ENCODE results near the gene MXRA7.
"Not testable (repeated sequence)": the region's sequence is repeated elsewhere in the genome, so short reads cannot be mapped to it uniquely, and the experiment has no call there.

Gene MXRA7

DNA sequence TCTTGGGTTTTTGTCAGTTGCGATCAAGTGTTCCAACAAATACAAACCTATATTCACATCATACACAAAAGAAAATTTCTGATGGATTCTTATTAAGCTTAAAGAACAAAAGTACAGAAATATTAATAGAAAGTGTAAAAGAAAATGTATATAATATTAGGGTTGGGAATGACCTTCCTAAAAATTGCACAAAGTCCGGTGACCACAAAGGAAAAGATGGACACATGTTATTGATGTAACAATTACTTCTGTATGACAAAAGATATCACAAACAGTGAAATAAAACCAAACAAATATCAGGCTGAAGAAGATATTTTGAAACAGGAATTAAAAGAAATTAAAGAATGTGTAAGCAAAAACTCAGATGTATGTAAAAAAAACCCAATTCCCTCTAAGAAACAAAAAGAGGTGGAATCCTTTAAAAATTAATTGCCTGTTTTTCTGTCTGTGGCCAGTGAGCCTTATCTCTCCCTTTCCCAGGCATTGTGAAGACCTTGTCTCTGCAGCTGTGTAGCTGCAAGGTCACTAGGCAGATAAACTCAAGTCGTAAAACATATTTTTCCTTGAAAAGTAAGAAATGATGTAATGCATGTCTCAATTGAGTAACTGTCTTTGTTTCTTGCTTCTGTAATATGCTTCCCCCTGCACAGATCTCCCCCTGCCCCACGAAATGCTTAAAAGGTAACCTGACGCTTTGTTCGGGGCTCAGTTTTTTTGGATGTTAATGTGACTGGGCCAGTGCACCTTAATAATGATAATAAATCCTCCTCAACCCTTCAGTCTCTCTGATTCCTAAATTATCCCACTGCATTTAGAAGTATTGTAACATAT is 70.0 kb downstream of the MXRA7 start:
- no peak for FAIRE-seq

- FAIRE-seq: no peak
Measured at GRCh38 chr17:76638263-76638662, 72.5 kb downstream of the MXRA7 start.

DNA sequence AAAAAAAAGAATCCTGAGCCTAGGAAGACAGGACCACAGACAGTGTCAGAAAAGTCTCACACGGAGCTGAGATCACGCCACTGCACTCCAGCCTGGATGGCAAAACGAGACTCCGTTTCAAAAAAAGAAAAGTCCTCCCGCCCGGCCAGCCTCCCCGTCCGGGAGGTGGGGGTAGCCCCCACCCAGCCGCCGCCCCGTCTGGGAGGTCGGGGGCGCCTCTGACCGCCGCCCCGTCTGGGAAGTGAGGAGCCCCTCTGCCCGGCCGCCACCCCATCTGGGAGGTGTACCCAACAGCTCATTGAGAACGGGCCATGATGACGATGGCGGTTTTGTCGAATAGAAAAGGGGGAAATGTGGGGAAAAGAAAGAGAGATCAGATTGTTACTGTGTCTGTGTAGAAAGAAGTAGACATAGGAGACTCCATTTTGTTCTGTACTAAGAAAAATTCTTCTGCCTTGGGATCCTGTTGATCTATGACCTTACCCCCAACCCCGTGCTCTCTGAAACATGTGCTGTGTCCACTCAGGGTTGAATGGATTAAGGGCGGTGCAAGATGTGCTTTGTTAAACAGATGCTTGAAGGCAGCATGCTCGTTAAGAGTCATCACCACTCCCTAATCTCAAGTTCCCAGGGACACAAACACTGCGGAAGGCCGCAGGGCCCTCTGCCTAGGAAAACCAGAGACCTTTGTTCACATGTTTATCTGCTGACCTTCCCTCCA is 74.1 kb downstream of the MXRA7 start:
- not testable (repeated sequence) for FAIRE-seq

- FAIRE-seq: no peak
Measured at GRCh38 chr17:76635659-76636360, 75.0 kb downstream of the MXRA7 start.

GRCh38 chr17:76635039-76635438 is 75.7 kb downstream of the MXRA7 start:
- no peak for FAIRE-seq

DNA sequence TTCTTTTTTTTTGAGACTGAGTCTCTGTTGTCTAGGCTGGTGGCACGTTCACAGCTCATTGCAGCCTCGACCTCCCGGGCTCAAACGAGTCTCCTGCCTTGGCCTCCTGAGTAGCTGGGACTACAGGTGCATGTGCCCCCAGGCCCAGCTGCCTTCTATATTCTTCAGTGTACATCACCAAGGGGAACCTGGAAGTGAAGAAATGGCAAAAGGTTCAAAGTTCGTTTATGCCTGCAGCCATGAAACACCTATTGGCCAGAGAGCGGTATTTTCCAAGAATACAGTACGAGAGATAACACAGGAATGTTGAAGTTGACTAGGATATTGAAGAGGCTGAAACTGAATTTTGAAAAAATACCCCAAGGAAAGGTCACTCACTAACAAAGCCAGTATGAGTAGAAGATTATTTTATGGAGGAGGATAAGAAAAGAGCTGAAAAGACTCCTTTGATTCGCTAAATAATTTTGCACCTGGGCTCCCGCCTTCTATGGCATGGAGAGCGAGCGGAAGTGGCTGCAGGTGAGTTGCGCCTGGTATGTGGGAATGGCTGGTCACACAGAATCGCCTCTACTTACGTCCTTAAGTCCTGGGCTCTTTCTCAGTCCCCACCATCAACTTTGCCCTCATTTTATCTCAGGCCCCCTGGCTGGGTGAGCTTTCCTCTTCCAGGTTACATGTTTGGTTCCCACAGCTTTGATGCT is 77.0 kb downstream of the MXRA7 start:
- FAIRE-seq: no peak

- FAIRE-seq: no peak
Measured at GRCh38 chr17:76631821-76632565, 78.8 kb downstream of the MXRA7 start.

- FAIRE-seq: no peak
Measured at GRCh38 chr17:76630151-76630550, 80.6 kb downstream of the MXRA7 start.
